HG03139 (cell line): ENCODE measurements around the gene MYLK2.
"Not testable (repeated sequence)": the region's sequence is repeated elsewhere in the genome, so short reads cannot be mapped to it uniquely, and the experiment has no call there.

Source experiments
- ATAC-seq: cut with Tn5 transposase; IDR thresholded peaks from one replicate; pipeline ENCODE4 v1.9.1; 2021; ENCODE audit not compliant: unreplicated experiment

The MYLK2 gene

DNA sequence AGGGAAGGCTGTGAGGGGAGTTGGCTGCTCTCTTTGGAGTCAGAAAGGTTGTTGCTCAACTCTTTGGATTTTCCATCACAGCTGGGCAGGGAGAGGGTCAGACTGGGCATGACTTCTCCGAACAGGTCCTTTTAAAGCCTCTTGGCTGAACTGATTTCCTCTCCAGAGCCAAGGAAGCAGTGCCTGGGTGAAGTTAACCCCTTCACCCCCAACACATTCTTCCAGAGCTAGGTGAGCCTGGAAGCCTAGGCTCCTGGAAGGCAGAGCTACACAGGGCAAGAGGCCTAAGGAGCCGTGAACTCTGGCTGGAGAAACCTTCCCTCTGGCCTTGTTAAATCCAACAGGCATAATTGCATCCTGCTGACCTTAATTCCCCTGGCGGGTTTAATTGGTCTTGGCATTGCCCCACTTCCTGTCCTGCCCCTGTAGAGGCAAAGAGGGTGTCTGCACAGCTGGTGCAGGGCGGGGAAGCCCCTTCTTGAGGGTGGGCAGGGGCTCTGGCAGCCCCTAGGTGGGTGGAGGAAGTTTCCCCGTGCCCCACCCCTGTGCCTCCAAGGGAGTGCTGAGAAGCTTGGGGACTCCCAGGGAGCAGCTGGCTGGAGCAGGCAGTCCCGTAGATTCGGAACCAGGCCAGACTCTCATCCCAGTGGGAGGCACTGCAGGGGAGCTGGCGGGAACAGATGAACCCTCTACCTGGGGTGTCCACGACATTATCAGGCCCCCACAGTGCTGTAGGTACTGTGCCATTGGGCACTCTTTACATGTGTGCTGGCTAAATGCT, 3.6 kb upstream of the MYLK2 start:
- no peak for ATAC-seq

DNA sequence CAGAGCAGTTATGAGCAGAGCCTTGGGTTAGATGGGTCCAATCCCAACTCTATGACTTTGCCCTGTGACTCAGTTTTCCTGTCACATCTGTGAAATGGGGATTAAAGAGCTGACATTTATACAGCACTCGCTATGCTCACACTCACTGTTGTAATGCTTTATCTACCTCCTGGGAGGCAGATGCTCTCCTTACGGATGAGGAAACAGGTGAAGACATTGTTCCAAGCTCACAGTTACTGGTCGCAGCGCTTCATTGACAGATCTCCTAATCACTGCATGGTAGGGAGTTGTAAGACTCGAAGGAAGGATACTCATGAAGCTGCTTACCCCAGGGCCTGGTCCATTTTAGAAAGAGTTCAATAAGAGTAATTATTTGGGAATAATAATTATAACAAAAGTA, 2.9 kb upstream of the MYLK2 start:
- ATAC-seq, result no peak

DNA sequence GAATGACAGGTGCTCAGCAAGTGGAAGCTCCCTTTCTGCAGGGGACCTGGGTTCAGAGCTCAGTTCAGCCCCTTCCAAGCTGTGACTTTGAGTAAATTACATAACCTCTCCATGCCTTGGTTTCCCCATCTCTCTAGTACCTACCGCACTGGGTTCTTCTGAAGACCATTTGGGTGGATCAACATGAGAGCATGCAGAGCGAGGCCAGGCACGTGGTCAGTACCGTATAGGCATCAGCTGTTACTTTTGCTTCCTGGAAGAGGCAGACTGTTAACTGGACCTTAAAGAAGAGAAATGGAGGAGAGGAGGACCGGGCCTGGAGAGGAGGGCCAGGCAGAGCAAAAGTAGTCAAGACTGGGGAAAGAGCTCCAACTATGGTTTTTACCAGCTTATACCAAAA, 1.7 kb upstream of the MYLK2 start:
- ATAC-seq, result no peak

DNA sequence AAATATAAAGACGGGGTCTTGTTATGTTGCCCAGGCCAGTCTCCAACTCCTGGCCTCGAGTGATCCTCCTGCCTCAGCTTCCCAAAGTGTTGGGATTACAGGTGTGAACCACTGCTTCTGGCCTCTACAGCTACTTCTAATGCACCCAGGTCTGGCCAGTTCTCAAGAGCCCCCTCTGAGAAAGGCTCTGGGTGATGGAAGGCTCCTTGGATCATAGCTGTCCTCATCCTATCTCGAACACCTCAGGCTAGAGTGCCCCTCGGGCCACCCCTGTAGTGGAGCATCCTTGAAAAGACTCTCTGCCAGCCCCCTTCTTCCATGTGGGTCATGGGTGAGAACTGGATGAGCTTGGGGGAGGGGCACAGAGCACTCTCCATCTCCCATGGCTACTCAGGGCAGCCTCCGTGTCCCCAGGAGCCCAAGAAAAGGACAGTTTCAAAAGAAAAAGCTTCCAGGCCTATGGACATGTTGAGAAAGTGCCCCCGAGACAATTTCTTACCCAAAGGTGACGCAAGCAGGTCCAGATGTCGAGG, 714 bp upstream of the MYLK2 start:
- ATAC-seq, result no peak

DNA sequence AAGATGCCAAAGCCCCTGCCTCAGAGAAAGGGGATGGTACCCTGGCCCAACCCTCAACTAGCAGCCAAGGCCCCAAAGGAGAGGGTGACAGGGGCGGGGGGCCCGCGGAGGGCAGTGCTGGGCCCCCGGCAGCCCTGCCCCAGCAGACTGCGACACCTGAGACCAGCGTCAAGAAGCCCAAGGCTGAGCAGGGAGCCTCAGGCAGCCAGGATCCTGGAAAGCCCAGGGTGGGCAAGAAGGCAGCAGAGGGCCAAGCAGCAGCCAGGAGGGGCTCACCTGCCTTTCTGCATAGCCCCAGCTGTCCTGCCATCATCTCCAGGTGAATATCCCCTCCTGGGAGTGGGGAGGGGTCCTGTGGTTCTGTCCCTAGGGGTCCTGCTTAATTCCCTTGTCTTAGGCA, 1.1 kb downstream of the MYLK2 start:
- ATAC-seq, result no peak

DNA sequence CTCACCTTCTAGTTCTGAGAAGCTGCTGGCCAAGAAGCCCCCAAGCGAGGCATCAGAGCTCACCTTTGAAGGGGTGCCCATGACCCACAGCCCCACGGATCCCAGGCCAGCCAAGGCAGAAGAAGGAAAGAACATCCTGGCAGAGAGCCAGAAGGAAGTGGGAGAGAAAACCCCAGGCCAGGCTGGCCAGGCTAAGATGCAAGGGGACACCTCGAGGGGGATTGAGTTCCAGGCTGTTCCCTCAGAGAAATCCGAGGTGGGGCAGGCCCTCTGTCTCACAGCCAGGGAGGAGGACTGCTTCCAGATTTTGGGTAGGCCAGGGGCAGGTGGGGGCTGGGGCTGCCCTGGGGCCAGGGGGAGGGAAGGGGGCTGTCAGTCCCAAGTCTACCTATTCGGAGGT, 2.3 kb downstream of the MYLK2 start:
- ATAC-seq, result no peak

DNA sequence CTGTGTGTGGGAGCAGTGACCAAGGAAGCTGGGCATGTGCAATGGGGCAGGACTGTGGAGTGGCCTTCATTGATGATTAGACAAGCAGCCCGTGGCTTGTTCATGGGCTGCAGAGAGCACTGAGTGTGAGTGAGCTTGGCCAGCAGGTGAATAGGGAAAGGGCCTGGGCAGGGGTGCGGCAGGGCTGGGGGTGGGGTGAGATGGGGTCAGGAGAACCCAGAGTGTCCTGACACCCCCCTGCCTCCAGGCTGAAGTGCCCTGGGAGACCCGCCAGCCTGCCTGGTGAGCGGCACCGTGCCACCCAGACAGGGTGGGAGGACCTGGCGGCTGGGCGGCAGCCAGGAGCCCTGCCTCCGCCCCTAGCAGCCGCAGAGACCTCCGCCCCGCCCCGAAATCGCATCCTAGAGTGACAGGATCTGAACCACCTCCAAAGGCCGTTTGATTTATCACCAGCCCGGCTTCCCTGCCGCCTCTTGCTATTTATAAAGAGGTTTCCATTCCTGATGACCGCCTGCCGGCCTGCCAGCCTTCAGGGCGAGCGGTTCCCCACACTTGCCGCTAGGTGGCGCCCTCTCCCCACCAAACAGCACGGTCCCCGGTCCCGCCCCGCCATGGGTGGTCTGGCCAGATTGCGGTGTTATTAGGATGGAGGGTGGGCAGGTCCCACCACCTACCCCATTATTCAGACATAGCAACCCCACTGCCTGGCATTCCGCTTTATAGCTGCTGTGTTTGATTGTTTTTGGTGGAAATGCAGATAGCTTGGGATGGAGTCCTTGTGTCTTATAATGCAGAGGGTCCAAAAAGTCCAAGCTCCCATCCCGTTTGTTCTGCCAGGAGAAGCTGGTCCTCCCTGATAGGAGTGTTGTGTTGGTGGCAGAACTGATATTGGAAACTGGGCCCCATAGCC, 3.5 kb downstream of the MYLK2 start:
- peak; percentile 57 for ATAC-seq

DNA sequence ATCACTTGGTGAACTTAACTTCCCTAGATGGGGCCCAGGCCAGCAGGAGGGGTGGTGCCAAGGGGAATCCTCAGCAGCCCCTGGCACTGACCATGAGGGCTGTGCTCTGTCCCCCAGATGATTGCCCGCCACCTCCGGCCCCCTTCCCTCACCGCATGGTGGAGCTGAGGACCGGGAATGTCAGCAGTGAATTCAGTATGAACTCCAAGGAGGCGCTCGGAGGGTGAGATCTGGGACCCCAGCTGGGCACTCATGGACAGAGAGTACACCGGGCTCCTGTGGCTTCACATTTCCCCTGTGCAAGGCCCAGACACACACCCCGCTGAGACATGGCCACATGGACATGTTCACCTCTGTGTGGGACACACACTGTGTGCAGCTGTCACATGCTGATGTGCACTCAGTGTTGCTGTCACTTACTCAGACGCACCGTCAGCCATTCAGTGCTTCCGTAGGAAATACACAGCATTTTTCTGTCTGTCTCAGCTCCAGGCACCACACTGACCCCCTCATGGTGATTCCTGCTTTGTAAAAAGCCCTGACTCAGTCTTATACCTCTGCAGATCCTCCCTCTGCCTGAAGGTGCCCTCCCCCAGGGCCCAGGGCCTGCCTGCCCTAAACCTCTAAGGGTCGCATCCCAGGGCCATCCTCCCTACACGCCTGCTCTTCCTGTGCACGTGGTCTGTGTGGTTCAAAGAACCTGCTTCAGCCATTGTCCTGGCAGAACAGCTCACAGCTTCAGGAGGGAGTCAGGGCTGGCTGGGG, 4.4 kb downstream of the MYLK2 start:
- no peak for ATAC-seq

DNA sequence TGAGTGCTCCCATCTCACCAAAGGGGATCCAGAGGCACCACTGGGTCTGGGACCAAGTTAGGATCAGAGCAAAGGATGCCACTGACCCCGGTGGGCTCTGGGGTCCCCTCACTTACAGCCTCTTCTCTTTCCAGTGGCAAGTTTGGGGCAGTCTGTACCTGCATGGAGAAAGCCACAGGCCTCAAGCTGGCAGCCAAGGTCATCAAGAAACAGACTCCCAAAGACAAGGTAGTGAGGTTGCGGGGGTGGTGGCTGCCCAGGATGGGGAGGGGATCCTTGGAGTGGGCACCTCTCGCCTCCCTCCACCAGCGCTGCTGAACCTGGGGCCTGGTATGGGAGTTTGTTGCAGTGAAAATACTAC, 4.9 kb downstream of the MYLK2 start:
- no peak for ATAC-seq

DNA sequence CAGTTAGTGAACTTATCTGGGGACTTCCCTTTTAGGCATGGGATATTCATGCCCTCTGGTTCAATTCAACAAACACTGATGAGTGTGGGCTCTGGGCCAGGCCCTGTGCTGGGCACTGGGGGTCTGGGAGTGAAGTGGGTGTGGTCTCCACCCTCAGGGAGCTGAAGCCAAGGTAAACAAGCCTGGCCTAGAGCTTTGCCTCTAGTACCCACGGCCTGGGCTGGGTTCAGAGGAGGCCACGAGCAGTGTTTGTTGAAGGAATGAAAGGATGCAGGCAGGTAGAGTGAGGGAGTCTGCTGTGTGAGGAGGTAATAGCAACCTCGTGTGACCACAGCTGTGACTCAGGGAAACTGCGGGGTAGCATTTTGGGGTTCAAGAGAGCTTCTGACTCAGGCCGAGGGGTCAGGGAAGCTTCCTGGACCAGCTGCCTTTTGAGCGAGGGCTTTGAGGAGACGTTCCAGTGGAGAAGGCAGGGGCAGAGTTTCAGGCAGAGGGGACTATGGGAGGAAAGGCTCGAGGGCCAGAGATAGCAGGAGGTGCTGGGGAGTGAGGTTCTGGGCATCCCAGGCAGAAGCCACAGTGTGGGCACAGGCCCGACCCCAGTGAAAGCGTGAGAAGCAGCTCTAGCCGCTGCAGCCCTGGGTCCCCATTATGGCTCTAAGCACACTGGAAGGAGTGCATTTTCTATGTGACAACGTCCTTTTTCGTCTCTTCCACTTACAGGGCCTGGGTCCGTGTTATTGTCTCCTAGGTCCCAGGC, 5.6 kb downstream of the MYLK2 start:
- ATAC-seq, result no peak

DNA sequence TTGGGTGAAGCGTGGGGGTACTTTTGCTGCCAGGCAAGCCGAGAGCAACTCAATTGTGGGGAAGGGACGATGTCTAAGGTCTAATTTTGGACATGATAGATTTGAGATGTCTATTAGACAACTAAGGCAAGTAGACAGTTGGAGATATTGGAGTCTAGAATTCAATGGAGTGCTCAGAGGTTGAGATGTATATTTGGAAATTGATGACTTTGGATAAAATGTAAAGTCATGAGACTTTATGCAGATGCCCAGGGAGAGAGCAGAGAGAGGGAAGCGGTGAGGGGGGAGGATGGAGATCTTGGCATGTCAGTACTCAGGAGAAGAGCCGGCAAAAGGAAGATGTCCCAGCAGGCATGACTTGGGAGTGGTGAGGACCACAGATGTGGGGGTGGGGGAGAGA, 6.9 kb downstream of the MYLK2 start:
- no peak for ATAC-seq

DNA sequence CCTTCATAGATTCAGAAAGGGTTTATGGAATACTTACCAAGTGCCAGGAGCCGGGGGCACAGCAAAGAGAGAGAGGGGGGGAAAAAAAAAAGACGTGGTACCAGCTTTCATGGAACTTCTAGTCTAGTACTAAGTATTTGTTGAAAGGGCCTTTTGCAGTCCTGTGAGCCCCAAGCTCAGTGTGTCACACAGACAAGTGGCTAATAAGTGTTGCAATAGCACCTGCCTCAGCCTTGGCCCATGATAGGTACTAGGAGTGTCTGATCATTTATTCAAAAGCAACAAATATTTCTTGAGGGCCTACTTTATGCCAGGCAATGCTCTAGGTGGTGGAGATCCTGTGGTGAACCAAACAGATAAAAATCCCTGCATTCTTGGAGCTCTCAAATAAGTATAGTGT, 7.9 kb downstream of the MYLK2 start:
- ATAC-seq, result no peak

DNA sequence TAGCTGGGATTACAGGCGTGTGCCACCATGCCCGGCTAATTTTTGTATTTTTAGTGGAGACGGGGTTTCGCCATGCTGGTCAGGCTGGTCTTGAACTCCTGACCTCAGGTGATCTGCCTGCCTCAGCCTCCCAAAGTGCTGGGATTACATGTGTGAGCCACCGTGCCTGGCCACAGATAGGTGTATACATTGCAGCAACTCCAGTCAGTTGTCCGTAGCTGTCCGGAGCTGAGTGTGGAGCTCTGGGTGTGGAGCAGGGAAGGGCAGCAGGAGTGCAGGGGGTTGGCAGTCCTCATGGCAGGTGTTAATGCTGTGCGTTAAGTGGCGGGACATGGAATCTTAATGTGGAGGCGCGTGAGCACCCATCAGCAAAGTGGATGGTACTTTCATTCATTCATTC, 8.9 kb downstream of the MYLK2 start:
- not testable (repeated sequence) for ATAC-seq

DNA sequence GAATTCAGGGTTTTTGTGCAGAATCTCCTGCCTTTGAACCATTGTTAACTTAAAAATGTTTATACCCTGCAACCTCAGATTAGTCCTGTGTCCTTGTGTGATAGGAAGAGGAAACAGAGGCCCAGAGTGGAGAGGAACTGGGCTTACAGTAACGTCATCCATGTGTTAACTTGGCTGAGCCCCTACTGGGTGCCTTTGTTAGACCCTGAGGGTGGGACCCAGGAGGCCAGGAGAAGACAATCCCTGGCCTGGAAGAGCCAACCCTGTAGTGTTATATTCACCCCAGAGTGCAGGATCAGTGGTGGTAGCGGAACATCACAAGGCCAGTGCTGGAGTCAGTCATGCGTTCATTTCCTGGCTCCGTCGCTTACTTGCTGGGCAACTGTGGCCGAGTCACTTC, 10.6 kb downstream of the MYLK2 start:
- no peak for ATAC-seq

DNA sequence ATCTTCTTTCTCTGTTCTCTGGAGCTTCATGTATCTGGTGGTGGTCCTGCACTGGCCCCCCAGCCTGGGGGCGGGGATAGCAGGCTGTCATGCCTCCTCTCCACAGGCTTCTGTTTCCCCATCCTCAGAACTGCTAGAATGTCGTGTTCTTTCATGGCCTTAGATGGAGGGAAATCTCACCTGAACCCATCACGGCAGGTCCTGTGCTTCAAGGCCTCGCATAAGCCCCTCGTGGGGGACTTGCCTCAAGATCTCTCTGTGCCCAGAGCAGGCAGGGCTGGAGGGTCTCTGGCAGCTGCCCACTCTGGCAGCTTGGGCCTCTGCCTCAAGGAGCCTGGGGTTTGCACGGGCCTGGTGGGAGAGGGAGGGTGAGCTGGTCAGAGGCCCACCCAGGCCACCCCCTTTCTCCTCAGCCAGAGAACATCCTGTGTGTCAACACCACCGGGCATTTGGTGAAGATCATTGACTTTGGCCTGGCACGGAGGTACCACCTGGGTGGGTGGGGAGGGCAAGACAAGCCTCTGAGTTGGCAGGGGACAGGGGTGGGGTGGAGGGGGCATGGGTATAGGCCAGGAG, 11.3 kb downstream of the MYLK2 start:
- no peak for ATAC-seq

DNA sequence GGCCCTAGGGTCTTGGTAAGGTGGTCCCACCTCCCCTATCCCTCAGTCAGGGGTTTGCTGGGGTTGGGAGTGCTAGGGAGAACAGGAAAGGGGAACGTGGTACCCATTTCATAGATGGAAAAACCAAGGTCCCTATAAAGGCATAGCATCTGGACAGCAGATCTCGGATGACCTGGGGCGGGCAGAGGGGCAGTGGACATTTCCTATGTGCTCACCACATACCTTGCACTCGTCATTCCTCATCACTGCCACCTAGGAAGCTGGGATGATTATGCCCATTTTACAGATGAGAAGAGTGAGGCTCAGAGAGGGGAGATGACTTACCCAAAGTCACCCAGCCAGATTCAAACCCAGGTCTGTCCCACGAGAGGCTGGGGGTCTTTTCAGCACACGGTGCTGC, 12.1 kb downstream of the MYLK2 start:
- ATAC-seq, result no peak

DNA sequence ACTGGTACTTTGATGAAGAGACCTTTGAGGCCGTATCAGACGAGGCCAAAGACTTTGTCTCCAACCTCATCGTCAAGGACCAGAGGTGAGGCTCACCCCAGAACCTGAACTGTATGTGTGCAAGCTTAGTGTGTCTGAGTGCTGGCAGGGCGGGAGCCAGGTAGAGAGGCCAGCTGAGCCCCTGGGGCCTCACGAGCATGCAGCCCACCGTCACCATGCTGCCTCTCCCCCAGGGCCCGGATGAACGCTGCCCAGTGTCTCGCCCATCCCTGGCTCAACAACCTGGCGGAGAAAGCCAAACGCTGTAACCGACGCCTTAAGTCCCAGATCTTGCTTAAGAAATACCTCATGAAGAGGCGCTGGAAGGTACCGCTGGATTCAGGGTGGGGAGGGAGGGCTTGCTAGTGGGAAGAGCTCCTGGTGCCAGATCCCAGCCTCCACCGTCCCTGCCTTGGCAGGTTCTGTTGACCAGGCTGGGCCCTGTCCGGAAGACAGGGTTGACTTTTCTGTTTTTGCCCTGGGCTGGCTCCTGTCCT, 12.7 kb downstream of the MYLK2 start:
- no peak for ATAC-seq

DNA sequence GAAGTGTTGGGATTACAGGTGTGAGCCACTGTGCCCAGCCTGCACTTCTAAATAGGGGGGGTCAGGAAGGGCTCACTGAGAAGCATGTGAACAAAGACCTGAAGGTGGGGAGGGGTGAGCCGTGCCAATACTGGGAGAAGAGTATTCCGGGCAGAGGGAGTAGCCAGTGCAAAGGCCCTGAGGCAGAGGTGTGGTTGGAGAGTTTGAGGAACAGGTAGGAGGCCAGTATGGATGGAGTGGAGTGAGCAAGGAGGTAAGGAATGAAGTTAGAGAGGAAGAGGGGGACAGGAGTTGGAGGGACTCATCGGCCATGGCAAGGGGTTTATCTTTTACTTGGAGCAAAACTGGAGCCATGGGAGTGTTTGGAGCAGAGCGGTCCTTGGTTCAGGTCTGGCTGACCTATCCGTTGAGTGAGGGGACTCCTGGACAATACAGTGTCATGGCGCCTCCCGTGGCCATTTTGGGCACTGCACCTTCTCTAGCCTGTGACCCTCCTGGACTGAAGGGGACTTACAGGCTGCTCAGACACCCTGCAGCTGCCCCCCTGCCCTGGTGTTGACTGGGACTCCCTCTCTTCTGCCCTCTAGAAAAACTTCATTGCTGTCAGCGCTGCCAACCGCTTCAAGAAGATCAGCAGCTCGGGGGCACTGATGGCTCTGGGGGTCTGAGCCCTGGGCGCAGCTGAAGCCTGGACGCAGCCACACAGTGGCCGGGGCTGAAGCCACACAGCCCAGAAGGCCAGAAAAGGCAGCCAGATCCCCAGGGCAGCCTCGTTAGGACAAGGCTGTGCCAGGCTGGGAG, 14.2 kb downstream of the MYLK2 start:
- ATAC-seq, result no peak

DNA sequence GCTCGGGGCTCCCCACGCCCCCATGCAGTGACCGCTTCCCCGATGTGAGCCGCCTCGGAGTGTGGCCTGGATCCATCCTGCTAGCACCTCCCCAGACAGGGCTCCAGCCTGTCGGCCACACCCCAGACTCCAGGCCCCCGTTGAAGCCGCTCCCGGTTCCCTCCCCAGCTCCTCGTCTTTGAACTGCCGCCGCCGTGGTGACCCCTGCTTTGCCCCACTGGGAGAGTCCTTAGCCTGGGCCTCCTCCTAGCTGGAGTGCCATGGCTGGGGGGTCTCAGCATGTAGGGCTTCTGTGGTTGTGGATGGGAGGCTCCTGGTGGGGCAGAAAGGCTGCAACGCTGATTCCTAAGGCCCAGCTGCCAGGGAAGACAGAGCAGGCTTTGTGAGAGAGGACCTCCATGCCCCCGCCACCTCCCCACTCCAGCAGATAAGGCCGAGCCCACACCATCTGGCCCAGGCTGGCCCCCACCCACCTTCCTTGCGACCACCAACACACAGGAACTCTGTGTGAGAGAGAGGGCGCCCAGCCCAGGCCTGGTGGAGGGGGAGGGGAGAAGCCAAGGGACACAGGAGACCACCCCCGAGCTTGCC, 14.9 kb downstream of the MYLK2 start:
- ATAC-seq, result no peak
